ENCODE results near the gene ANO7.

ANO7 gene

GRCh38 chr2:241228081-241228859 is 39.8 kb downstream of the ANO7 start:
- DNase-seq (ENCODE audit: low read depth) = no peak

DNA sequence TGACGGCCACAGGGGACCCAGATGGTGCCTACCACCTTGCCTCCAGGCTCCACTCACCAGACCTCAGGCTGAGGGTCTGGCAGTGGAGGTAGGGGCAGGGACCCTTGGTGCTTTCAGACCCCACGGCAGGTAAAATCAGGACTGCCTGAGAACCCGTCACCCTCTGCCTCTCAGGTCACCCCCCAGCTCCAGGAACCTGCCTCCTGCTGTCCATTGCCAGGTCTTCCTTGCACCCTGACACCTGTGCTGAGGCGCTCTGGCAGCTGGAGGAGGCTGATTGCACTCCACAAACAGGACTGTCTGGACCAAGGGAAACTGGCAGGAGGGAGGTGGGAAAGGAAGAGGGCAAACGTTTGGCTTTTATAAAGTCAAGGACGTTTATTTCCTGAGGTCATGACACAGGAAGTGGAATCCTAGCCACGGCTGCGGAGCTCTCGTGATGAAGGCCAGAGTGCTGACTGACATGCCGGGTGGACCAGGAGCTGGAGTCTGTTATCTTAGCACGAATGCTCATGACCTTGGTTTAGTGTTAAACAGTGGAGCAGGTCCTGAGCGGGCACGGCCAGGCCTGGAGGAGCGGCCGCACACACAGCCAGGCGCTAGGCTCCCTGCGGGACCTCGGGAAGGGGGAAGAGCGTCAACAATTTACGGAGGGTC is 40.5 kb downstream of the ANO7 start:
- DNase-seq (ENCODE audit: low read depth) = no peak

GRCh38 chr2:241229563-241230401 is 41.3 kb downstream of the ANO7 start:
- DNase-seq (ENCODE audit: low read depth) = no peak

GRCh38 chr2:241230435-241230834 is 42.0 kb downstream of the ANO7 start:
- no peak for DNase-seq (ENCODE audit: low read depth)

GRCh38 chr2:241232736-241233575 is 44.5 kb downstream of the ANO7 start:
- DNase-seq (ENCODE audit: low read depth) = no peak

DNA sequence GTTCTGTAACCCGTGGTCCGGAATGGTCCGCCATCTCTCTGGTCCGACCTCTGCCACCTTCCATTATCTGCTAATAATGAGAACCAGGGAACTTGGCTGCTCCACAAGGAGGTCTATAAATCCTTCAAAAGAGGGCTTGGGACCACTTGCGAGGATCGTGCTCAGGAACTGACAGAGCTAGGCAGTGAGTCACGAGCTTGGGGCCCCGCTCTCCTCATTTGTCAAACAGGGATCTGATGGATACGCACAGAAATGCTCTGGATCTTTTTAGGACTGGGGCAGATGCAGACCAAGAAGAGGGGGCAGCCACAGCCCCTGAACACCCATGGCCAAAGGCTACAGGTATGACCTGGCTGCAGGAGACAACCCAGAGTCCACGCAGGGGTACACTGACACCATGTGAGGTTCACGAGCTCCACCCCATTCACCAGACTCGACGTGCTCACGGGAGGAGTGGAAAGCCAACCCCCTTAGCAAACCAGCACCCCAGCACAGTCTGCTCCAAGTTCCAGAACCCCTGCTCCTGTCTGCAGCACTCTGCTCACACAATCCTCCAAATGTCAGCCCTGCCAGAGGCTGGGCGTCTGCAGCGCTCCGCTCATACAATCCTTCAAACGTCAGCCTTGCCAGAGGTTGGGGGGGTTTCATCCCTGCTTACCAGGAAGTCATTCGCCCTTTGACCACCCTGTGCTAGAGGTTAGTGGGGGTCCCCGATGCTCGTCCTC is 45.8 kb downstream of the ANO7 start:
- no peak for DNase-seq (ENCODE audit: low read depth)

GRCh38 chr2:241234962-241235740 is 46.7 kb downstream of the ANO7 start:
- no peak for DNase-seq (ENCODE audit: low read depth)

DNA sequence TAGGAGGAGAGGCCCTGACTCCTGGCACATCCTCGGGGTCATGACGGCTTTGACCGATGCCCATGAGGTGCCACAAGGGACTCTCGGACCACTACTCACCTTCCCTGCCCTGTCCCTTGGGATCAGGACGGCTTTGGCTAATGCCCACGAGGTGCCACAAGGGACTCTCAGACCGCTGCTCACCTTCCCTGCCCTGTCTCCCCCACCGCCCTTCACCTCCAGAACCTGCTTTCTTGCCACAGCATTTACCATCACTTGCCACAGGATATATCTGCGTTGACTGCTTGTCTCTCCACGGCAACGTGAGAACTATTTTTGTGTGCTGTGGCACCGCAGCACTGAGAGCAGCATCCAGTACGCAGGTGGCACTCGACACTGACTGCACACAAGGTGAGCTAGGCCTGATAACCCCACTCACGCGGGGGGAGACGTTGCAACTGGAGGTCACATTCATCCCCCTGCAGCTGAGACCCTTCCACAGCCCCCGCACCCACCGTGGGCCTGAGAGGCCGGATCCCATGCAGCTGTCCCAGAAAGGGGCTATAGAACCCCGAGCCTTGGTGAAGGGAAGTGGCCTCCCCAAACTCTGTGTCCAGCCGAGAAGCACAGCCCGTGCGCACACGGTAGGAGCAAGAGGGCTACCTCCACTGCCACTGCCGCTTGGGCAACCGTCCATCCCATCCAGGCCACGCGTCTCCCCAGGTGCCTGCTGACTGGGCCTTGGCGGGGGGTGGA is 47.5 kb downstream of the ANO7 start:
- DNase-seq (ENCODE audit: low read depth) = no peak

- no peak for DNase-seq (ENCODE audit: low read depth)
Measured at GRCh38 chr2:241237047-241237446, 48.6 kb downstream of the ANO7 start.

- no peak for DNase-seq (ENCODE audit: low read depth)
Measured at GRCh38 chr2:241237949-241238371, 49.5 kb downstream of the ANO7 start.

DNA sequence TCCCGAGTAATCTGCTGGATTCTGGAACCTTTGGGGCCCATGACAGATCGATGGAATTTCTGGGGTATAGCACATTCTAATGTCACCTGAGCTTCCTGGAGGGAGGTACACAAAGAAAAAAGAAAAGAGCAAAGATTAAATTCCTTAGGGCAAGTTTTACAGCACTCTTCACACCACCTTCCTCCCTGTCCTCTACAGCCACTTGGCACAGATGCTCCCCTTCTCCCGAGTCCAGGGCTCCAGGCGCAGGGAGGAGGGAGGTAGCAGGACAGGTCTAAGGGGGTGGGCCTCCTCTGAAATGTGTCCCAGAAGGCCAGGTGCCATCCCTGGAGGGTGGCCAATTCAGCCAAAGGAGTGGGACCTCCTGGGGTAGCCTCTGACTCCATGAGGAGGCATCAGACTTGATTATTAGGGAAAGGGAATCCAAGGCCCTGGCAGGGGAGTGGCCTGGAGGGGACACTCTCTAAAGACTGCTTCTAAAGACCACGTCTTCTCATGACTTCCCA is 50.3 kb downstream of the ANO7 start:
- DNase-seq (ENCODE audit: low read depth) = no peak

DNA sequence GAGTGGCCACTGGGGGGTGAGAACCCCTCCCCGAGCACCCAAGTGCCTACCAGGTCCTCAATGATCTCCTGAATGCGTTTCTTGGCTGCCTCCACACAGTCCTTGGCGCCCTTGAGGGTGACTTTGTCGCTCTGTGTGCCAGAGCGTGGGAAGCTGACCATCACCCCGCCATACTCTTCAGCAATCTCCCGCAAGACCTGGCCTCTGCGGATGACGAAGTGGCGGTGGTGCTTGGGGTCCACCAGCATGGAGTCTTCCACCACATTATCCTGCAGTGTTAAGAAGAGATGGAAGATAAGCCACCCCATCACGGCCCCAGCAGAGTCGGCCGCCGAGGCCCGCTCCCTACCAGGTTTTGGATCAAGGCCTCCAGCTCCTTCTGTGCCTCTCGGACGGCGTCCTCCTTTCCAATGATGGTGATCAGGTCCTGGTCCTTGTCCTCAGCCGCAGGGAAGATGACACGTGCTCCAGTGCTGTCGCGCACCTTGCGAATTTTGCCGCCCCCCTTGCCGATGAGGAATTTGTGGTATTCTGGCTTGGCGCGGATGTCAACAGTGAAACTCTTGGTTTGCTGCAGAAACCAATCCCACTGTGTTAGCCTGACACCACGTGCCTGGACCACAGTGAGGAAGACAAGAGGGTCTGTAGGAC is 51.2 kb downstream of the ANO7 start:
- no peak for DNase-seq (ENCODE audit: low read depth)

GRCh38 chr2:241240320-241241004 is 52.0 kb downstream of the ANO7 start:
- no peak for DNase-seq (ENCODE audit: low read depth)

DNA sequence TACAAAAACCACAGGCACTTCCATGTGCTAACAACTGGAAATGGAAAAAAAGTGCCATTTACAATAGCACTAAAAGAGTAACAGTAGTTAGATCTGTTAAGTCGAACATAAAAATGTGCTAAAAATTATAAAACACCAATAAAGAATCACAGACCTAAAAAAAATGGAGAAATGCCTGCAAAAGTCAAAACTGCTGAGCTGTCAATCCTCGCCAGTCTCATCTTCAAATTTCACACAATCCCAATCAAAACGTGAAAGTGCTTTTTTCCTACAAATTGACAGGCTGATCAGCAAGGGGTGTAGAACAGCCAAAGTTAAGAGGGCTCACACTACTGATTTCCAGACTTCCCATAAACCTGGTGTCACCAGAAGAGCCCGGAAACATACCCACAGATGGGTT is 53.2 kb downstream of the ANO7 start:
- DNase-seq (ENCODE audit: low read depth) = no peak

DNA sequence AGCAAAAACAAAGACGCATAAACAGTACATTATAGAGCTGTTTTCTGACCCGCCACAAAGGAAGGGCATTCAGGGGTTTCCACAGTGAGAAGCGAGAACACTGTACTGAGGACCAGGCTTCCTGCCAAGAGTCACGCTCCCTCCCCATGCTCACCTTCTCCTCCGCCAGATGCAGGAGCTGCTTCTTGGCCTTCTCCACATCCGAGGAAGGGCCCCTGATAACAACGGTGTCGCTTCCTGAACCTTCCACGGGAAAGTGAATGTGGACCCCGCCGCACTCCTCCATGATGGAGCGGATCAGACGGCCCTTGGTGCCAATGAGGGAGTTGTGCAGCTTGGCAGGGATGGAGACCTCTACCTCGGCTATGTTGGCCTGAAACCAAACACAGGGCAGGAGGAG is 53.8 kb downstream of the ANO7 start:
- DNase-seq (ENCODE audit: low read depth) = no peak

GRCh38 chr2:241244368-241244767 is 55.9 kb downstream of the ANO7 start:
- DNase-seq (ENCODE audit: low read depth) = no peak

GRCh38 chr2:241248289-241248688 is 59.8 kb downstream of the ANO7 start:
- no peak for DNase-seq (ENCODE audit: low read depth)

GRCh38 chr2:241248897-241249296 is 60.4 kb downstream of the ANO7 start:
- no peak for DNase-seq (ENCODE audit: low read depth)
